A172 (cell line): ENCODE data around the gene ZNF678. TPM values are rescaled to one million over a fixed set of nuclear protein-coding genes. Genes with fewer than 3 reads are reported as not detected.

ENCODE experiments used
- DNase-seq: peaks from one replicate; pipeline ENCODE4 v3.0.0-alpha.2; 2015; ENCODE audit warnings: low spot score
- total RNA-seq: library from RNA; depleted of rRNA; stranded (reverse); fragments of >200 nt; shearing (Covaris generic); gene quantifications from 2 replicates; pipeline ENCODE4 v1.2.3, GENCODE V29; 2014; rRNA removed

The ZNF678 gene
- total RNA-seq, 1 experiment from 2014 or later, result 12.4 TPM

- no peak for DNase-seq
These were observed 155.6 kb downstream of the ZNF678 start for GRCh38 chr1:227718932-227719331.

GRCh38 chr1:227723474-227723873, 160.1 kb downstream of the ZNF678 start:
- no peak for DNase-seq

GRCh38 chr1:227725046-227725445, 161.7 kb downstream of the ZNF678 start:
- no peak for DNase-seq

GRCh38 chr1:227726318-227726717, 163.0 kb downstream of the ZNF678 start:
- DNase-seq, result no peak

Other genes starting within 250 kb of the ZNF678 start
- 32.7 and 36.9 TPM in 2 replicates for gene CDC42BPA, start 245.1 kb upstream of the ZNF678 start, total RNA-seq
- gene JMJD4, start 171.7 kb downstream of the ZNF678 start, total RNA-seq, result 42.8 and 49.1 TPM in 2 replicates
- gene SNAP47, start 171.9 kb downstream of the ZNF678 start, total RNA-seq, result 89.0 and 105 TPM in 2 replicates